K562 (cell line): ENCODE results near the gene APIP. TPM values are rescaled to one million over a fixed set of nuclear protein-coding genes. Genes with fewer than 3 reads are reported as not detected.

Experiments
- ATAC-seq: fragments of 200-7000 bp; cut with Tn5 transposase; 3 replicates; pipeline ENCODE4 v1.9.1; 2020; ENCODE audit warnings: moderate library complexity
- BruUV-seq: library from RNA; stranded (reverse); fragments of 400-500 nt; replicated peaks from 2 replicates; lab custom pipeline; 2021; lab: Mats Ljungman, UMichigan
- CTCF ChIA-PET: fragments of 300-600 bp; formaldehyde crosslinking; extraction: SDS; loops from one replicate; lab custom pipeline; 2021; ENCODE audit warnings: low intra/inter-chr PET ratio; lab: Yijun Ruan, JAX
- POLR2A ChIA-PET: fragments of 300-600, 350-650 bp; sonication (Branson Sonifier 250); formaldehyde crosslinking; extraction: SDS; loops from one replicate; lab custom pipeline; 2021; ENCODE audit warnings: antibody characterized with exemption, inconsistent platforms; lab: Yijun Ruan, JAX
- DNase-seq, 4 experiments: peaks; one replicate each; pipeline versions ENCODE4 v3.0.0 to v3.0.0-alpha.2; 2011 to 2018; ENCODE audit warnings: low spot score in 3 of 4, mixed read lengths in 3 of 4; ENCODE audit errors: extremely low read depth in 1 of 4
- FAIRE-seq: peaks from 2 replicates; lab custom pipeline; 2011; peaks lifted over from hg19 to GRCh38; lab: Jason Lieb, UNC
- H2AFZ ChIP-seq: 2 replicates; pipeline ENCODE4 v1.6.0; 2011; ENCODE audit warnings: low read depth, low read length, control low read depth, inconsistent platforms
- H3K27ac ChIP-seq: fragments of 200-600 bp; 3 replicates; pipeline ENCODE4 v1.8.0; 2011; ENCODE audit warnings: low read depth, mild to moderate bottlenecking, control low read depth, inconsistent platforms, low read length, moderate library complexity, mixed read lengths; ENCODE audit errors: extremely low read depth
- H3K27me3 ChIP-seq, 2 experiments: fragments of 300-600 bp in 1 of 2; 2 replicates in 1 of 2; 3 replicates in 1 of 2; pipeline versions ENCODE4 v1.6.0 to v1.8.0; 2011; ENCODE audit warnings: inconsistent platforms in 2 of 2, low read length in 2 of 2, mild to moderate bottlenecking in 1 of 2, mixed read lengths in 1 of 2, moderate library complexity in 1 of 2; ENCODE audit not compliant: control insufficient read depth in 2 of 2, insufficient read depth in 2 of 2
- H3K36me3 ChIP-seq: fragments of 300-600 bp; 3 replicates; pipeline ENCODE4 v1.8.0; 2011; ENCODE audit warnings: mild to moderate bottlenecking, low read length, inconsistent platforms; ENCODE audit not compliant: control insufficient read depth, insufficient read depth
- H3K4me1 ChIP-seq, 2 experiments: fragments of 200-600 bp in 1 of 2; replicated peaks in 1 of 2; 2 replicates in 1 of 2; 3 replicates in 1 of 2; pipeline versions ENCODE4 v1.5.1 to v1.8.0; 2011; ENCODE audit warnings: inconsistent platforms in 2 of 2, low read length in 2 of 2, mild to moderate bottlenecking in 1 of 2, mixed read lengths in 1 of 2, moderate library complexity in 1 of 2; ENCODE audit not compliant: control insufficient read depth in 2 of 2, insufficient read depth in 2 of 2
- H3K4me2 ChIP-seq: 2 replicates; pipeline ENCODE4 v1.6.1; 2011; ENCODE audit warnings: low read length, control low read depth, inconsistent platforms, mixed read lengths; ENCODE audit not compliant: insufficient read depth
- H3K4me3 ChIP-seq: fragments of 200-600 bp; sonication (generic), shearing (Covaris generic); 2 replicates; pipeline ENCODE4 v1.5.1; 2016; ENCODE audit warnings: control low read depth, inconsistent platforms
- H3K79me2 ChIP-seq: fragments of 200-600 bp; 3 replicates; pipeline ENCODE4 v1.8.0; 2011; ENCODE audit warnings: low read length, inconsistent platforms; ENCODE audit not compliant: control insufficient read depth, insufficient read depth
- H3K9ac ChIP-seq, 2 experiments: 2 replicates each; pipeline versions ENCODE4 v1.6.0 to v1.6.1; 2011; ENCODE audit warnings: low read depth in 2 of 2, low read length in 2 of 2, control low read depth in 1 of 2, inconsistent platforms in 1 of 2, mild to moderate bottlenecking in 1 of 2, mixed read lengths in 1 of 2; ENCODE audit not compliant: insufficient read depth in 1 of 2
- H3K9me1 ChIP-seq: one replicate; pipeline ENCODE4 v1.6.0; 2011; ENCODE audit warnings: inconsistent platforms, mild to moderate bottlenecking, low read length, moderate library complexity; ENCODE audit not compliant: control insufficient read depth, insufficient read depth
- H3K9me3 ChIP-seq: replicated peaks from 2 replicates; pipeline ENCODE4 v1.5.1; 2011; ENCODE audit warnings: low read depth, low read length, inconsistent platforms; ENCODE audit not compliant: control insufficient read depth, insufficient read depth
- H4K20me1 ChIP-seq: replicated peaks from 2 replicates; pipeline ENCODE4 v1.6.1; 2011; ENCODE audit warnings: low read length, inconsistent platforms, mixed read lengths; ENCODE audit not compliant: control insufficient read depth, insufficient read depth
- ATF3 ChIP-seq, 2 experiments: fragments of 450-650 bp in 1 of 2; sonication (generic) in 1 of 2; formaldehyde crosslinking in 1 of 2; IDR thresholded peaks in 1 of 2; conservative IDR thresholded peaks in 1 of 2; 2 replicates each; pipeline versions ENCODE4 v1.6.1 to v1.8.1; 2016 to 2023; ENCODE audit warnings: mild to moderate bottlenecking in 2 of 2, moderate library complexity in 2 of 2, inconsistent platforms in 1 of 2, missing genetic modification reagents in 1 of 2
- DPF2 ChIP-seq: fragments of 450-650 bp; IDR thresholded peaks from 2 replicates; pipeline ENCODE4 v1.6.1; 2016
- EGR1 ChIP-seq: fragments of 450-650 bp; conservative IDR thresholded peaks from 2 replicates; pipeline ENCODE4 v1.6.1; 2017; ENCODE audit warnings: mild to moderate bottlenecking
- HBP1 ChIP-seq: fragments of 450-650 bp; formaldehyde crosslinking; IDR thresholded peaks from 2 replicates; pipeline ENCODE4 v1.4.0; 2022; ENCODE audit warnings: missing genetic modification characterization
- MAFG ChIP-seq: fragments of 450-650 bp; conservative IDR thresholded peaks from 2 replicates; pipeline ENCODE4 v1.6.1; 2016; ENCODE audit warnings: missing genetic modification characterization, missing compliant biosample characterization
- PBX2 ChIP-seq, 2 experiments: IDR thresholded peaks in 1 of 2; conservative IDR thresholded peaks in 1 of 2; 2 replicates each; pipeline ENCODE4 v1.6.1; 2016; ENCODE audit warnings: low read depth in 2 of 2, mild to moderate bottlenecking in 1 of 2, missing compliant biosample characterization in 1 of 2, missing genetic modification characterization in 1 of 2, moderate library complexity in 1 of 2
- RAD21 ChIP-seq, 2 experiments: fragments of 250-450 bp in 1 of 2; fragments of 450-650 bp in 1 of 2; sonication (Bioruptor Pico) in 1 of 2; formaldehyde crosslinking in 1 of 2; IDR thresholded peaks in 1 of 2; conservative IDR thresholded peaks in 1 of 2; 2 replicates each; pipeline versions ENCODE4 v1.4.0 to v1.8.0; 2020 to 2022; ENCODE audit warnings: mild to moderate bottlenecking in 2 of 2, moderate library complexity in 1 of 2
- SMAD1 ChIP-seq: fragments of 150-350 bp; IDR thresholded peaks from 2 replicates; pipeline ENCODE4 v1.6.1; 2014; ENCODE audit warnings: low read length, low read depth; ENCODE audit not compliant: partially characterized antibody
- SRSF3 ChIP-seq: fragments of 200-400 bp; formaldehyde crosslinking; IDR thresholded peaks from 2 replicates; pipeline ENCODE4 v1.6.1; 2016; ENCODE audit warnings: mild to moderate bottlenecking, low read length, moderate library complexity; ENCODE audit not compliant: insufficient read depth
- ZNF140 ChIP-seq: fragments of 250-450 bp; sonication (Bioruptor Pico); IDR thresholded peaks from 2 replicates; pipeline ENCODE4 v1.8.0; 2021; ENCODE audit warnings: moderate library complexity, mild to moderate bottlenecking, inconsistent platforms
- ZNF740 ChIP-seq, 3 experiments: fragments of 200-800 bp in 1 of 3; sonication (Bioruptor generic) in 1 of 3; sonication (generic) in 1 of 3; formaldehyde crosslinking in 1 of 3; IDR thresholded peaks; 2 replicates each; pipeline versions ENCODE4 v1.6.1 to v1.8.0; 2016 to 2022; ENCODE audit warnings: mild to moderate bottlenecking in 2 of 3, missing compliant biosample characterization in 2 of 3, missing genetic modification characterization in 2 of 3, missing genetic modification reagents in 1 of 3
- WGBS: fragments of 100-300 bp; shearing (Covaris generic); methylation state at CpG from one replicate; pipeline ENCODE4 v1.1.6; 2016; ENCODE audit warnings: low coverage, mixed read lengths; ENCODE audit not compliant: insufficient coverage; ENCODE audit errors: missing lambda C conversion rate; 5-methylcytosine and 5-hydroxymethylcytosine counted together
- in situ Hi-C: fragments of 300-500 bp; cut with MboI; formaldehyde crosslinking; loops from 4 replicates; pipeline ENCODE4 v1.15.0; 2018; ENCODE audit warnings: inconsistent platforms, mixed read lengths
- intact Hi-C: fragments of 100-400 bp; cut with micrococcal nuclease; formaldehyde crosslinking; loops from 2 replicates; pipeline ENCODE4 v1.14.2; 2022
- polyA plus RNA-seq, 8 experiments: library from polyadenylated mRNA; depleted of rRNA in 4 of 8; stranded (reverse) in 5 of 8; unstranded in 3 of 8; fragments of >200 nt; fragmentation: Nextera tagmentation in 2 of 8; fragmentation: Illumina TruSeq in 1 of 8; extraction: Ambion mirVana in 2 of 8; extraction: Trizol in 1 of 8; gene quantifications; 2 replicates each; pipeline versions ENCODE4 v1.2.1 to v1.2.3, GENCODE V29; 2011 to 2014; ENCODE audit warnings: inconsistent platforms in 1 of 8, missing spikeins in 1 of 8
- total RNA-seq, 7 experiments: library from RNA; depleted of rRNA in 6 of 7; stranded (reverse); fragments of >200 nt in 6 of 7; fragmentation: Illumina TruSeq in 2 of 7; extraction: Trizol in 2 of 7; gene quantifications; 2 replicates each; pipeline versions ENCODE4 v1.2.1 to v1.2.3, GENCODE V29; 2011 to 2021; ENCODE audit warnings: low replicate concordance in 1 of 7

Gene APIP
- total and polyA plus RNA-seq, 9 of the 15 experiments (the other 6 are each of a cell fraction or from before 2014, with no cell fraction given) = 63.7 to 110 (median 82.8) TPM

GRCh38 chr11:34964610-34965331, 48.6 kb upstream of the APIP start:
- POLR2A ChIA-PET = interaction anchor here (0.7 to 1.2 kb wide), 3 partner anchors 10 to 19 kb away, joined by 3 to 4 read pairs (median 3); no protein-coding TSS in a partner anchor
- TF ChIP-seq ZNF740 (CRISPR knock-in tag; IDR thresholded peaks at IDR 0.05) (no peak), ZNF740 (tag; IDR thresholded peaks at IDR 0.05) (no peak), MAFG (tag) (no peak), RAD21 (CRISPR knock-in tag; conservative IDR thresholded peaks at IDR 0.05 in 1 of 2, IDR thresholded peaks at IDR 0.05 in 1 of 2) (no peak), SRSF3 (no peak), EGR1 (no peak), PBX2 (CRISPR knock-in tag; IDR thresholded peaks at IDR 0.05; ENCODE audit: low read depth) (no peak), PBX2 (tag; conservative IDR thresholded peaks at IDR 0.05; ENCODE audit: low read depth) (no peak), HBP1 (no peak), ZNF140 (no peak), DPF2 (no peak), SMAD1 (no peak), ATF3 (IDR thresholded peaks at IDR 0.05) (no peak), ATF3 (CRISPR knock-in tag; conservative IDR thresholded peaks at IDR 0.05) (peak; percentile 82; the same call in 1 of the 2 replicates)

More at GRCh38 chr11:34964610-34965331, 48.6 kb upstream of the APIP start:
- no peak overlapping the region for H3K4me3 ChIP-seq
- FAIRE-seq (peak; percentile 6), DNase-seq (no peak), ATAC-seq (peak; percentile 47; the same call in 2 of the 3 replicates)
- in situ Hi-C loops (no loop called here), intact Hi-C loops (no loop called here)
- H3K9ac ChIP-seq = no peak overlapping the region
- no peaks in the 10 kb centered on the region for H3K27me3 ChIP-seq
- H3K9me3 ChIP-seq = no peaks in the 10 kb centered on the region
- WGBS = 78% methylated on average over 3 of the region's 3 CpGs
- no peak overlapping the region for H3K4me2 ChIP-seq
- no TSS peak for BruUV-seq
- no peaks in the 10 kb centered on the region for H3K9me1 ChIP-seq
- no peak overlapping the region for H2AFZ ChIP-seq
- no peak overlapping the region for H3K27ac ChIP-seq
- H3K4me1 ChIP-seq = no peaks in the 10 kb centered on the region
- no peaks in the 10 kb centered on the region for H4K20me1 ChIP-seq
- no peaks in the 10 kb centered on the region for H3K79me2 ChIP-seq
- peaks cover 39% of the 10 kb centered on the region; the same call in 1 of the 3 replicates for H3K36me3 ChIP-seq
- CTCF ChIA-PET = no interaction called here
